B cell (primary cell): ENCODE measurements around the gene FAM131B. TPM values are rescaled to one million over a fixed set of nuclear protein-coding genes. Genes with fewer than 3 reads are reported as not detected.

ENCODE experiments used
- ATAC-seq: fragments of 200-7000 bp; cut with Tn5 transposase; one replicate; pipeline ENCODE4 v1.10.0; 2021; ENCODE audit warnings: low read depth, mild to moderate bottlenecking, moderate number of reproducible peaks, moderate library complexity
- CTCF ChIA-PET: fragments of 350-600 bp; sonication (Branson Sonifier 250); formaldehyde crosslinking; loops from one replicate; lab custom pipeline; 2021; ENCODE audit warnings: antibody characterized with exemption, inconsistent platforms; lab: Charles Lee
- POLR2A ChIA-PET: fragments of 350-600 bp; sonication (Branson Sonifier 250); formaldehyde crosslinking; loops from one replicate; lab custom pipeline; 2021; ENCODE audit warnings: antibody characterized with exemption; lab: Charles Lee
- DNase-seq: peaks from one replicate; pipeline ENCODE4 v3.0.0; 2013
- H2AFZ ChIP-seq: 2 replicates; pipeline ENCODE4 v1.6.1; 2012; ENCODE audit warnings: mild to moderate bottlenecking, low read depth, low read length; ENCODE audit not compliant: insufficient read depth, poor library complexity, severe bottlenecking
- H3K27ac ChIP-seq, 2 donors: 1 replicate in 1 of 2; 2 replicates in 1 of 2; pipeline ENCODE4 v1.5.1; 2012 to 2013; ENCODE audit warnings: low read length in 2 of 2, mild to moderate bottlenecking in 2 of 2, moderate library complexity in 1 of 2
- H3K27me3 ChIP-seq, 4 experiments: fragments of 200-600 bp in 1 of 4; sonication (generic) in 1 of 4; replicated peaks in 1 of 4; 1 replicate in 2 of 4; 2 replicates in 2 of 4; pipeline versions ENCODE4 v1.6.1 to v1.7.0; 2013 to 2016; ENCODE audit warnings: low read length in 3 of 4, mild to moderate bottlenecking in 2 of 4, mixed read lengths in 1 of 4, moderate library complexity in 1 of 4; ENCODE audit not compliant: insufficient read depth in 4 of 4, control insufficient read depth in 3 of 4; ENCODE audit errors: control extremely low read depth in 1 of 4
- H3K36me3 ChIP-seq, 2 experiments: replicated peaks in 1 of 2; 1 replicate in 1 of 2; 2 replicates in 1 of 2; pipeline versions ENCODE4 v1.6.1 to v1.7.1; 2013; ENCODE audit warnings: low read length in 1 of 2; ENCODE audit not compliant: insufficient read depth in 2 of 2, control insufficient read depth in 1 of 2; ENCODE audit errors: control extremely low read depth in 1 of 2, extremely low read depth in 1 of 2
- H3K4me1 ChIP-seq, 2 donors: fragments of 200-600 bp in 1 of 2; sonication (generic) in 1 of 2; 1 replicate in 1 of 2; 2 replicates in 1 of 2; pipeline versions ENCODE4 v1.5.1 to v1.6.1; 2013 to 2017; ENCODE audit warnings: low read length in 2 of 2; ENCODE audit not compliant: control insufficient read depth in 2 of 2, insufficient read depth in 2 of 2
- H3K4me2 ChIP-seq: replicated peaks from 2 replicates; pipeline ENCODE3; 2012; ENCODE audit warnings: mild to moderate bottlenecking, low read depth, low read length; ENCODE audit not compliant: poor library complexity, severe bottlenecking
- H3K4me3 ChIP-seq, 5 experiments: fragments of 200-600 bp in 1 of 5; sonication (generic) in 1 of 5; 1 replicate in 3 of 5; 2 replicates in 2 of 5; pipeline versions ENCODE4 v1.5.1 to v1.7.0; 2011 to 2016; ENCODE audit warnings: low read length in 4 of 5, mild to moderate bottlenecking in 4 of 5, low read depth in 2 of 5, control low read depth in 1 of 5, moderate library complexity in 1 of 5; ENCODE audit not compliant: insufficient read depth in 1 of 5; ENCODE audit errors: control extremely low read depth in 1 of 5, extremely low read depth in 1 of 5
- H3K79me2 ChIP-seq: fragments of 200-600 bp; sonication (generic); one replicate; pipeline ENCODE4 v1.6.0; 2016; ENCODE audit warnings: low read length; ENCODE audit not compliant: control insufficient read depth, insufficient read depth
- H3K9ac ChIP-seq: fragments of 200-600 bp; sonication (generic); 2 replicates; pipeline ENCODE4 v1.6.1; 2017; ENCODE audit warnings: mild to moderate bottlenecking, low read length, moderate library complexity
- H3K9me3 ChIP-seq, 3 donors: one replicate each; pipeline versions ENCODE4 v1.6.1 to v1.7.1; 2013; ENCODE audit warnings: low read length in 2 of 3; ENCODE audit not compliant: control insufficient read depth in 2 of 3, insufficient read depth in 1 of 3; ENCODE audit errors: control extremely low read depth in 1 of 3
- H4K20me1 ChIP-seq: 2 replicates; pipeline ENCODE4 v1.6.0; 2012; ENCODE audit warnings: mild to moderate bottlenecking, low read length; ENCODE audit not compliant: insufficient read depth, control insufficient read depth, poor library complexity, severe bottlenecking
- H3K27ac Mint-ChIP-seq: one replicate; pipeline ENCODE4 v1.8.0; 2021; ENCODE audit warnings: mixed read lengths
- H3K27me3 Mint-ChIP-seq: one replicate; pipeline ENCODE4 v1.8.0; 2021; ENCODE audit warnings: mixed read lengths
- H3K4me1 Mint-ChIP-seq: one replicate; pipeline ENCODE4 v1.8.0; 2021; ENCODE audit warnings: mixed read lengths
- H3K4me3 Mint-ChIP-seq: one replicate; pipeline ENCODE4 v1.8.0; 2021; ENCODE audit warnings: mixed read lengths
- H3K9me3 Mint-ChIP-seq: one replicate; pipeline ENCODE4 v1.8.0; 2022; ENCODE audit warnings: mixed read lengths; ENCODE audit not compliant: insufficient read depth
- EZH2 ChIP-seq: IDR thresholded peaks from 2 replicates; pipeline ENCODE4 v1.6.1; 2012; ENCODE audit warnings: borderline replicate concordance, low read depth, mild to moderate bottlenecking, moderate library complexity, low read length; ENCODE audit not compliant: insufficient read depth, poor library complexity, severe bottlenecking
- WGBS: methylation state at CpG from one replicate; pipeline ENCODE4 v1.1.5; 2013; ENCODE audit warnings: missing lambda C conversion rate; ENCODE audit not compliant: insufficient coverage; 5-methylcytosine and 5-hydroxymethylcytosine counted together
- intact Hi-C: fragments of 100-400 bp; cut with micrococcal nuclease; formaldehyde crosslinking; loops from one replicate; pipeline ENCODE4 v1.10.0; 2022
- polyA plus RNA-seq: library from polyadenylated mRNA; depleted of rRNA; stranded (reverse); fragments of >200 nt; gene quantifications from 2 replicates; pipeline ENCODE4 v1.2.3, GENCODE V29; 2012
- total RNA-seq, 2 donors: library from RNA; stranded (reverse); fragments of 120-200 nt in 1 of 2; gene quantifications; 1 replicate in 1 of 2; 2 replicates in 1 of 2; pipeline versions ENCODE4 v1.2.3 to v1.2.4, GENCODE V29; 2013 to 2022
- TF ChIP-seq, protein P1 (sequence below): fragments of 200-600 bp; IDR thresholded peaks from one replicate; pipeline ENCODE4 v1.8.0; 2022; ENCODE audit warnings: antibody characterized with exemption, mild to moderate bottlenecking

The FAM131B gene
- total and polyA plus RNA-seq, 2 donors (not counting 1 experiment from before 2014, with no cell fraction given), result 0.05 TPM; not detected in 1

GRCh38 chr7:143394068-143394467, 31.6 kb upstream of the FAM131B start:
- H4K20me1 ChIP-seq, result no peaks in the 10 kb centered on the region
- no peak overlapping the region for H3K9ac ChIP-seq
- no peaks in the 10 kb centered on the region for H3K27me3 ChIP-seq
- Mint-ChIP-seq H3K9me3 (no peaks in the 10 kb centered on the region), H3K27me3 (no peaks in the 10 kb centered on the region), H3K4me3 (no peak overlapping the region), H3K4me1 (no peaks in the 10 kb centered on the region), H3K27ac (no peak overlapping the region)
- no peaks in the 10 kb centered on the region for H3K4me1 ChIP-seq
- 100% methylated on average over 1 of the region's 6 CpGs for WGBS
- H3K36me3 ChIP-seq, result peaks cover 0 to 13% of the 10 kb centered on the region in 2 experiments
- CTCF ChIA-PET, result interaction anchor here (0.9 kb wide), 1 partner anchor 153 kb away, joined by 3 read pairs; no protein-coding TSS in a partner anchor
- H3K4me2 ChIP-seq, result no peak overlapping the region
- POLR2A ChIA-PET, result no interaction called here
- intact Hi-C loops, result no loop called here
- no peak for DNase-seq
- ATAC-seq, result no peak
- no peak overlapping the region for H3K27ac ChIP-seq
- TF ChIP-seq, protein P1, sequence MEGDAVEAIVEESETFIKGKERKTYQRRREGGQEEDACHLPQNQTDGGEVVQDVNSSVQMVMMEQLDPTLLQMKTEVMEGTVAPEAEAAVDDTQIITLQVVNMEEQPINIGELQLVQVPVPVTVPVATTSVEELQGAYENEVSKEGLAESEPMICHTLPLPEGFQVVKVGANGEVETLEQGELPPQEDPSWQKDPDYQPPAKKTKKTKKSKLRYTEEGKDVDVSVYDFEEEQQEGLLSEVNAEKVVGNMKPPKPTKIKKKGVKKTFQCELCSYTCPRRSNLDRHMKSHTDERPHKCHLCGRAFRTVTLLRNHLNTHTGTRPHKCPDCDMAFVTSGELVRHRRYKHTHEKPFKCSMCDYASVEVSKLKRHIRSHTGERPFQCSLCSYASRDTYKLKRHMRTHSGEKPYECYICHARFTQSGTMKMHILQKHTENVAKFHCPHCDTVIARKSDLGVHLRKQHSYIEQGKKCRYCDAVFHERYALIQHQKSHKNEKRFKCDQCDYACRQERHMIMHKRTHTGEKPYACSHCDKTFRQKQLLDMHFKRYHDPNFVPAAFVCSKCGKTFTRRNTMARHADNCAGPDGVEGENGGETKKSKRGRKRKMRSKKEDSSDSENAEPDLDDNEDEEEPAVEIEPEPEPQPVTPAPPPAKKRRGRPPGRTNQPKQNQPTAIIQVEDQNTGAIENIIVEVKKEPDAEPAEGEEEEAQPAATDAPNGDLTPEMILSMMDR, result no peak
- TF ChIP-seq EZH2, result no peak
- no peak overlapping the region for H2AFZ ChIP-seq
- H3K9me3 ChIP-seq, result no peaks in the 10 kb centered on the region
- H3K79me2 ChIP-seq, result no peaks in the 10 kb centered on the region
- no peak overlapping the region for H3K4me3 ChIP-seq

DNA sequence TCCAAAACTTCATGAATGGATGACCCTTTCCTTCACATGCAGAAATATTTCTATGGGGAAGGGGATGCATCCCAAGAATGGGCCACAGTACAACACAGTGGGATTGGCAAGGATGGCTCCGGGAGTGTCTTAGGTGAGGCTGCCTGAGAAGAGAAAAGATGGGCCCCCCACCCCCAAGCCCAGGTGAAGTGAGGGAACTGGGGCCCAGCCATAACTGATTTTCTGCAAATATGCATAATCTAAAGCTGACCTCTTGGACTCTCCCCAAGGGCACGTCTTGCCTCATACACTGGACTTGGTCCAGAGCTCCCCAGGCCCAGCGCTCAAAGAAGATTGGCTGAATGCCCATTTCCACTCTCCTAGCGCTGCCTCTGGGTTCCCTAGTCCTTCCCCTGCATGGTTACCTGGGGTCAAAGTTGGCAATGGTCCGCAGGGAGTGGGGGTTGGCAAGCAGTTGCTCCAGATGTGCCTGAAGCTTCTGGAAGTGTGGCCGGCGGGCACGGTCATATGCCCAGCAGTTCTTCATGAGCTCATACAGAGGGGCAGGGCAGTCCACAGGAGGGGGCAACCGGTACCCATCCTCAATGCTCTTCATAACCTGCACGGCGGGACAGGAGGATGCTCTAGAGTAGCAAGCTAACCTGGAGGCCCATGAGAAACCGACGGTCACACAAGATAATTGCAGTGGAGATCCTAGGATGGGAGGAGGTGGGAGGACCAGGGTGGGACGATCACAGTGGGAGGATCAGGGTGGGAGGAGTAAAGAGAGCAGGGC, 30.9 kb upstream of the FAM131B start:
- no peak overlapping the region for H3K4me2 ChIP-seq
- H3K27me3 ChIP-seq, result no peaks in the 10 kb centered on the region
- ChIA-PET POLR2A (no interaction called here), CTCF (interaction anchor here (0.9 to 1.3 kb wide), 3 partner anchors 9 to 153 kb away, joined by 3 to 5 read pairs (median 3); no protein-coding TSS in a partner anchor)
- TF ChIP-seq EZH2, result no peak
- TF ChIP-seq, protein P1, result no peak
- no peak overlapping the region for H3K9ac ChIP-seq
- intact Hi-C loops, result no loop called here
- no peak overlapping the region for H2AFZ ChIP-seq
- no peak overlapping the region for H3K4me3 ChIP-seq
- Mint-ChIP-seq H3K27me3 (no peaks in the 10 kb centered on the region), H3K4me3 (no peak overlapping the region), H3K4me1 (no peaks in the 10 kb centered on the region), H3K27ac (no peak overlapping the region), H3K9me3 (no peaks in the 10 kb centered on the region)
- ATAC-seq (no peak), DNase-seq (no peak)
- H3K36me3 ChIP-seq, result peaks cover 0 to 17% of the 10 kb centered on the region in 2 experiments
- no peaks in the 10 kb centered on the region for H3K9me3 ChIP-seq
- WGBS, result 91% methylated on average over 10 of the region's 14 CpGs
- H3K4me1 ChIP-seq, result no peaks in the 10 kb centered on the region
- no peaks in the 10 kb centered on the region for H3K79me2 ChIP-seq
- no peaks in the 10 kb centered on the region for H4K20me1 ChIP-seq
- H3K27ac ChIP-seq, result no peak overlapping the region
